GM12878 (cell line): ENCODE measurements around the gene PTPRC. TPM values are rescaled to one million over a fixed set of nuclear protein-coding genes. Genes with fewer than 3 reads are reported as not detected.

Experiments
- ATAC-seq: fragments of 200-7000 bp; cut with Tn5 transposase; 3 replicates; pipeline ENCODE4 v1.9.1; 2020; ENCODE audit warnings: mild to moderate bottlenecking, moderate library complexity
- BruUV-seq: library from RNA; stranded (reverse); fragments of 400-500 nt; replicated peaks from 2 replicates; lab custom pipeline; 2021; lab: Mats Ljungman, UMichigan
- CTCF ChIA-PET: fragments of 300-600 bp; sonication (Branson Sonifier 250); formaldehyde crosslinking; extraction: SDS; loops from one replicate; lab custom pipeline; 2021; ENCODE audit warnings: inconsistent platforms; lab: Yijun Ruan, JAX
- POLR2A ChIA-PET: fragments of 350-600 bp; formaldehyde crosslinking; extraction: SDS; loops from one replicate; lab custom pipeline; 2021; ENCODE audit warnings: inconsistent platforms; lab: Charles Lee
- RAD21 ChIA-PET: fragments of 300-600 bp; sonication (Branson Sonifier 250); formaldehyde crosslinking; loops from one replicate; lab custom pipeline; 2023; ENCODE audit warnings: antibody characterized with exemption; ENCODE audit not compliant: unreplicated experiment; lab: Charles Lee
- SMC1A ChIA-PET: fragments of 300-600 bp; sonication (Branson Sonifier 250); formaldehyde crosslinking; loops from one replicate; lab custom pipeline; 2023; ENCODE audit not compliant: unreplicated experiment, uncharacterized antibody; lab: Charles Lee
- DNase-seq: peaks from one replicate; pipeline ENCODE4 v3.0.0-alpha.2; 2011; ENCODE audit warnings: low read depth, low spot score
- FAIRE-seq: peaks from 3 replicates; lab custom pipeline; 2011; peaks lifted over from hg19 to GRCh38; lab: Jason Lieb, UNC
- H2AFZ ChIP-seq: 2 replicates; pipeline ENCODE4 v1.6.0; 2011; ENCODE audit warnings: low read depth, low read length, control low read depth; ENCODE audit not compliant: control insufficient read depth
- H3K27ac ChIP-seq: 2 replicates; pipeline ENCODE4 v1.5.1; 2011; ENCODE audit warnings: control low read depth; ENCODE audit not compliant: control insufficient read depth, insufficient read depth
- H3K27me3 ChIP-seq, 2 experiments: replicated peaks in 1 of 2; 2 replicates each; pipeline versions ENCODE4 v1.6.0 to v1.6.1; 2011; ENCODE audit warnings: low read length in 1 of 2; ENCODE audit not compliant: control insufficient read depth in 2 of 2, insufficient read depth in 2 of 2
- H3K36me3 ChIP-seq, 2 experiments: 2 replicates each; pipeline ENCODE4 v1.5.1; 2011; ENCODE audit warnings: low read length in 1 of 2; ENCODE audit not compliant: control insufficient read depth in 2 of 2, insufficient read depth in 2 of 2
- H3K4me1 ChIP-seq: 2 replicates; pipeline ENCODE4 v1.6.1; 2011; ENCODE audit warnings: mild to moderate bottlenecking, low read length, moderate library complexity, mixed read lengths; ENCODE audit not compliant: control insufficient read depth, insufficient read depth
- H3K4me2 ChIP-seq: 2 replicates; pipeline ENCODE4 v1.6.0; 2011; ENCODE audit warnings: control low read depth; ENCODE audit not compliant: control insufficient read depth, insufficient read depth
- H3K4me3 ChIP-seq: fragments of 200-600 bp; sonication (generic); 2 replicates; pipeline ENCODE4 v1.5.1; 2016
- H3K79me2 ChIP-seq: 2 replicates; pipeline ENCODE4 v1.6.0; 2011; ENCODE audit warnings: low read length; ENCODE audit not compliant: control insufficient read depth, insufficient read depth
- H3K9ac ChIP-seq: 2 replicates; pipeline ENCODE4 v1.8.0; 2011; ENCODE audit warnings: low read length, control low read depth, mixed read lengths; ENCODE audit not compliant: control insufficient read depth, insufficient read depth
- H3K9me3 ChIP-seq: replicated peaks from 3 replicates; pipeline ENCODE4 v1.5.1; 2011; ENCODE audit warnings: mild to moderate bottlenecking, low read length; ENCODE audit not compliant: control insufficient read depth, insufficient read depth
- H4K20me1 ChIP-seq: 2 replicates; pipeline ENCODE4 v1.6.0; 2011; ENCODE audit not compliant: control insufficient read depth, insufficient read depth
- BCL11A ChIP-seq: IDR thresholded peaks from 2 replicates; pipeline ENCODE4 v1.6.1; 2011; ENCODE audit warnings: low read depth, low read length
- BCL3 ChIP-seq: IDR thresholded peaks from 2 replicates; pipeline ENCODE4 v1.6.1; 2011; ENCODE audit warnings: borderline replicate concordance, low read depth, mild to moderate bottlenecking, moderate library complexity, low read length; ENCODE audit not compliant: insufficient read depth, poor library complexity, severe bottlenecking
- CUX1 ChIP-seq: IDR thresholded peaks from 2 replicates; pipeline ENCODE4 v1.6.1; 2012; ENCODE audit warnings: improper control_type of control experiment, low read depth, low read length; ENCODE audit not compliant: insufficient replicate concordance
- GABPA ChIP-seq: IDR thresholded peaks from 2 replicates; pipeline ENCODE4 v1.6.1; 2014; ENCODE audit warnings: antibody characterized with exemption, low read depth, mild to moderate bottlenecking, inconsistent platforms
- MYC ChIP-seq: IDR thresholded peaks from 2 replicates; pipeline ENCODE4 v1.6.1; 2011; ENCODE audit warnings: mild to moderate bottlenecking, low read length, moderate library complexity, inconsistent platforms; ENCODE audit not compliant: insufficient read depth, insufficient replicate concordance, insufficient read length, severe bottlenecking
- NRF1 ChIP-seq: conservative IDR thresholded peaks from 2 replicates; pipeline ENCODE4 v1.6.1; 2011; ENCODE audit warnings: mild to moderate bottlenecking, low read depth, low read length, improper control_type of control experiment
- RAD21 ChIP-seq: IDR thresholded peaks from 2 replicates; pipeline ENCODE4 v1.6.1; 2011; ENCODE audit warnings: mild to moderate bottlenecking, low read depth, low read length, moderate library complexity; ENCODE audit not compliant: insufficient read depth
- RB1 ChIP-seq: fragments of 450-650 bp; formaldehyde crosslinking; IDR thresholded peaks from 2 replicates; pipeline ENCODE4 v1.6.1; 2017; ENCODE audit warnings: mild to moderate bottlenecking, borderline replicate concordance
- RELA ChIP-seq: fragments of 450-650 bp; IDR thresholded peaks from 2 replicates; pipeline ENCODE4 v1.8.0; 2014; ENCODE audit warnings: borderline replicate concordance; ENCODE audit not compliant: partially characterized antibody
- SPI1 ChIP-seq: IDR thresholded peaks from 2 replicates; pipeline ENCODE4 v1.6.1; 2011; ENCODE audit warnings: low read depth, mild to moderate bottlenecking, low read length, moderate library complexity, borderline replicate concordance; ENCODE audit not compliant: insufficient read depth
- ZBTB40 ChIP-seq: fragments of 450-650 bp; IDR thresholded peaks from 2 replicates; pipeline ENCODE4 v1.6.1; 2016; ENCODE audit warnings: mild to moderate bottlenecking, moderate library complexity, borderline replicate concordance
- WGBS: methylation state at CpG from one replicate; pipeline ENCODE4 v1.1.6; 2016; ENCODE audit warnings: low lambda C conversion rate; ENCODE audit not compliant: insufficient replicate concordance, insufficient coverage; ENCODE audit errors: missing lambda C conversion rate; 5-methylcytosine and 5-hydroxymethylcytosine counted together
- in situ Hi-C: fragments of 300-500 bp; cut with MboI; formaldehyde crosslinking; loops from 9 replicates; pipeline ENCODE4 v1.14.3; 2018; ENCODE audit warnings: mixed read lengths
- intact Hi-C: fragments of 100-400 bp; cut with micrococcal nuclease; formaldehyde crosslinking; loops from one replicate; pipeline ENCODE4 v1.14.2; 2022; ENCODE audit not compliant: unreplicated experiment
- polyA plus RNA-seq, 11 experiments: library from polyadenylated mRNA; depleted of rRNA in 4 of 11; unstranded in 6 of 11; stranded (reverse) in 5 of 11; fragments of >200 nt; fragmentation: Nextera tagmentation in 4 of 11; fragmentation: Illumina TruSeq in 1 of 11; extraction: Ambion mirVana in 4 of 11; extraction: Trizol in 1 of 11; gene quantifications; 1 replicate in 1 of 11; 2 replicates in 10 of 11; pipeline versions ENCODE4 v1.2.1 to v1.2.3, GENCODE V29; 2011 to 2016; ENCODE audit warnings: inconsistent platforms in 2 of 11, missing spikeins in 2 of 11, low read depth in 1 of 11
- total RNA-seq, 4 experiments: library from RNA; depleted of rRNA in 3 of 4; stranded (reverse); fragments of >200 nt in 3 of 4; fragmentation: Illumina TruSeq in 1 of 4; extraction: Trizol in 1 of 4; gene quantifications; 2 replicates each; pipeline versions ENCODE4 v1.2.1 to v1.2.3, GENCODE V29; 2013 to 2021

The PTPRC gene
- total and polyA plus RNA-seq, 10 of the 15 experiments (the other 5 are each of a cell fraction or from before 2014, with no cell fraction given) = 72.9 to 221 (median 118) TPM

- RAD21 ChIA-PET = interaction anchor here (1.0 kb wide), 1 partner anchor 15 kb away, joined by 3 read pairs; no protein-coding TSS in a partner anchor
- in situ Hi-C loops = no loop called here
- TF ChIP-seq RELA = no peak
- TF ChIP-seq NRF1 = no peak
- no peak for TF ChIP-seq RB1
- no peak for TF ChIP-seq BCL11A
- no peak for TF ChIP-seq MYC
- no peak for TF ChIP-seq RAD21
- no peak for TF ChIP-seq CUX1
- no peak for TF ChIP-seq SPI1
- TF ChIP-seq ZBTB40 = no peak
- no peak for TF ChIP-seq BCL3
- no peak for TF ChIP-seq GABPA
Measured at GRCh38 chr1:198749279-198749678, 110.4 kb downstream of the PTPRC start.

More at GRCh38 chr1:198749279-198749678, 110.4 kb downstream of the PTPRC start:
- H3K4me3 ChIP-seq = no peak overlapping the region
- no peak overlapping the region for H3K9ac ChIP-seq
- no peaks in the 10 kb centered on the region for H3K4me1 ChIP-seq
- H3K79me2 ChIP-seq = no peaks in the 10 kb centered on the region
- CTCF ChIA-PET = interaction anchor here (1.6 to 2.6 kb wide), 4 partner anchors 14 to 801 kb away, joined by 3 to 9 read pairs (median 6); no protein-coding TSS in a partner anchor
- no peaks in the 10 kb centered on the region for H3K9me3 ChIP-seq
- no peaks in the 10 kb centered on the region for H4K20me1 ChIP-seq
- POLR2A ChIA-PET = no interaction called here
- H3K27ac ChIP-seq = no peak overlapping the region
- H3K27me3 ChIP-seq = no peaks in the 10 kb centered on the region
- BruUV-seq = no TSS peak
- no peak overlapping the region for H3K4me2 ChIP-seq
- FAIRE-seq (no peak), ATAC-seq (no peak), DNase-seq (no peak)
- H3K36me3 ChIP-seq = peaks cover 14 to 25% of the 10 kb centered on the region in 2 experiments
- SMC1A ChIA-PET = interaction anchor here (0.6 to 2.0 kb wide), 8 partner anchors 10 to 221 kb away, joined by 3 to 5 read pairs (median 3); no protein-coding TSS in a partner anchor
- H2AFZ ChIP-seq = no peak overlapping the region
- intact Hi-C loops = no loop called here
- WGBS = 100% methylated on average over 1 of the region's 1 CpG
